Mesothelial cell of epicardium (in vitro differentiated cells): Measurements from ENCODE around the gene TIE1. TPM values are rescaled to one million over a fixed set of nuclear protein-coding genes. Genes with fewer than 3 reads are reported as not detected.

Experiments used
- DNase-seq, 2 experiments: peaks; one replicate each; pipeline ENCODE4 v3.0.0; 2021; ENCODE audit warnings: low spot score in 2 of 2; ENCODE audit not compliant: unreplicated experiment in 2 of 2
- H3K27ac Mint-ChIP-seq: 2 replicates; pipeline ENCODE4 v1.8.0; 2021; ENCODE audit warnings: mixed read lengths
- H3K27me3 Mint-ChIP-seq: 2 replicates; pipeline ENCODE4 v1.8.0; 2021; ENCODE audit warnings: low read depth, mixed read lengths
- H3K36me3 Mint-ChIP-seq: 2 replicates; pipeline ENCODE4 v1.8.0; 2021; ENCODE audit warnings: mixed read lengths
- H3K4me1 Mint-ChIP-seq: 2 replicates; pipeline ENCODE4 v1.8.0; 2021; ENCODE audit warnings: mixed read lengths
- H3K4me3 Mint-ChIP-seq: 2 replicates; pipeline ENCODE4 v1.8.0; 2021; ENCODE audit warnings: mild to moderate bottlenecking, moderate library complexity, mixed read lengths
- H3K9me3 Mint-ChIP-seq: 2 replicates; pipeline ENCODE4 v1.8.0; 2021; ENCODE audit warnings: mixed read lengths
- total RNA-seq: library from RNA; stranded (reverse); gene quantifications from 3 replicates; pipeline ENCODE4 v1.2.1, GENCODE V29; 2021
- TF ChIP-seq, protein P1 (sequence below): fragments of 200-600 bp; sonication (generic); IDR thresholded peaks from one replicate; pipeline ENCODE4 v1.5.0; 2021; ENCODE audit warnings: antibody characterized with exemption; ENCODE audit not compliant: unreplicated experiment

TIE1 gene
- total RNA-seq, 1 donor from 2014 or later, result 1.3 TPM

DNA sequence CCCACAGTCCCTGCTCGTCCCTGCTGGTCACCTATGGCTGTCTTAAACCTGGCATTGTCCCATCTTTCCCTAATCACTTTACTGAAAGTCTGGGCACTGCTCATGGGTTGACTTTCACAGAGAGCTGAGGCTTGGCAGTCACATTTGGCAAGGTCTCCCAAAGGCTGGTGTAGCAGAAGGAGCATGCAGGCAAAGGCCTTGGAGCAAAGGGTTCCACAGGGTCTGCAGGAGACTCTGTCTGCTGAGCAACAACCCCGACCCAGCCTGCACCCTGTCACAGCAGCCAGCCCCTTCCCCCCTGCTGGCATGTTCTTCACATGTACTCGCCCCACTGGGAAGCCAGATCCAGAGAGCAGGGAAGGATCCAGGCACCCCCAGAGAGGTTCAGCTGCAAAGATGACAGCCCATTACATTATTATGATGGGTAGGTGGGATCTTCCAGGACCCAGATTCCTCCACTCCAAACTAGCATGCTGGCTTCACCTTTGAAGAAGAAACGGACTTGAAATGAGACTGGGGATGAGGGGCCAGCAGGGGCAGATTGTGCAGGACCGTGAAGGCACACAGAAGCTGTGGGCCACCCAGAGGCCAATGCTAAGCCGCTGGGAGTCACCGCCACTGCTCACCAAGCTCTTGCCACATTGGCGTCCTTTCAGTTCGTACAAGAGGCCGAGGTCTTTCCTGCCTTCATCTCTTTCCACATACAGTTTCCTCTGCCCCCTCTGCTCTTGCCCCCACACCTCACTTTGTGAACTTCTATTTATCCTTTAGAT is 45.2 kb upstream of the TIE1 start:
- peaks cover 7% of the 10 kb centered on the region for H3K36me3 Mint-ChIP-seq
- peaks cover 37% of the 10 kb centered on the region for H3K9me3 Mint-ChIP-seq
- no peak overlapping the region for H3K27ac Mint-ChIP-seq
- no peaks in the 10 kb centered on the region for H3K4me1 Mint-ChIP-seq
- H3K4me3 Mint-ChIP-seq, result no peak overlapping the region
- no peak for DNase-seq
- peaks cover 10% of the 10 kb centered on the region for H3K27me3 Mint-ChIP-seq
- TF ChIP-seq, protein P1, sequence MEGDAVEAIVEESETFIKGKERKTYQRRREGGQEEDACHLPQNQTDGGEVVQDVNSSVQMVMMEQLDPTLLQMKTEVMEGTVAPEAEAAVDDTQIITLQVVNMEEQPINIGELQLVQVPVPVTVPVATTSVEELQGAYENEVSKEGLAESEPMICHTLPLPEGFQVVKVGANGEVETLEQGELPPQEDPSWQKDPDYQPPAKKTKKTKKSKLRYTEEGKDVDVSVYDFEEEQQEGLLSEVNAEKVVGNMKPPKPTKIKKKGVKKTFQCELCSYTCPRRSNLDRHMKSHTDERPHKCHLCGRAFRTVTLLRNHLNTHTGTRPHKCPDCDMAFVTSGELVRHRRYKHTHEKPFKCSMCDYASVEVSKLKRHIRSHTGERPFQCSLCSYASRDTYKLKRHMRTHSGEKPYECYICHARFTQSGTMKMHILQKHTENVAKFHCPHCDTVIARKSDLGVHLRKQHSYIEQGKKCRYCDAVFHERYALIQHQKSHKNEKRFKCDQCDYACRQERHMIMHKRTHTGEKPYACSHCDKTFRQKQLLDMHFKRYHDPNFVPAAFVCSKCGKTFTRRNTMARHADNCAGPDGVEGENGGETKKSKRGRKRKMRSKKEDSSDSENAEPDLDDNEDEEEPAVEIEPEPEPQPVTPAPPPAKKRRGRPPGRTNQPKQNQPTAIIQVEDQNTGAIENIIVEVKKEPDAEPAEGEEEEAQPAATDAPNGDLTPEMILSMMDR, result no peak

DNA sequence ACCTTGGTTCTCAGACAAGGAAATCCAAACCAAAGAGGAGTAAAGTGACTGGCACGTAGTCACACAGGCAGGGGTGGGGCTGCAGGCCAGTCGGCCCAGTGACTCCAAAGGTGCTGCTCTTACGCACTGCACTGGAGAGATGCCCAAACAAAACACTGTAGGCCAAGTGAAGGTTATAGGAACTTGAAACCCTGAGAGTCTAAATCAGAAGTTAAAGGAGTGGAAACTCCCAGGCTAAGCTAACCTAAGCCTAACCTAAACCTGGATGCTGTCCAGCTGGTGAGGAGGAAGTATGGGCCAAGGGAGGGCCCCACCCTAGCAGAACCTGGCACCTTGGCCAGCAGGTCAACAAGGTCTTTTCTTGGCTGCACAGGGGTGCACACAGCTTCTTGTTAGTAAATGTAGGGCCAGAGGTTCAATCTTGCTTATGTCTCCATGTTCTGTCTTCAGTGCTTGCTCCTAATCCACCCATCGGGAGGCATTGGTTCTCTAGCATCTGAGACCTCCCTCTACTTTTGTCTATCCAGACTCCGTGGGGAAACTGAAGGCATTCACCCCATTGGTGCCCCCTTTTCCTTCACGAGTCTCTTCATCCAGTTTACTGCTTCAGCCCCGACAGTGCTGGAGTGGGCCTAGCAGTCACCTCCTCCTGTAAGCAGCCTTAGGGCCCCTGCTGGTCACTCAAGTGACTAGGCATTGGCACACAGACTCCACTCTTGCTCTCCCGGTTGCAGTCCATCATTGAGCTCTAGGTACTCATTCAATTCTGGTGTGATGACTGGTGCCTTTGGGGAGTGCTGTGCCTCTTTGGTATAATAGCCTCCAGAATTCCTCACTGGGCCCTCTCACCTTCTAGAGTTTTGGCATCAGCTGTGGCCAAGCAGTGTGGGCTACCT is 43.9 kb upstream of the TIE1 start:
- peaks cover 14% of the 10 kb centered on the region for H3K36me3 Mint-ChIP-seq
- H3K4me1 Mint-ChIP-seq, result no peaks in the 10 kb centered on the region
- H3K27me3 Mint-ChIP-seq, result peaks cover 10% of the 10 kb centered on the region
- no peak overlapping the region for H3K4me3 Mint-ChIP-seq
- no peak overlapping the region for H3K27ac Mint-ChIP-seq
- peaks cover 37% of the 10 kb centered on the region for H3K9me3 Mint-ChIP-seq
- TF ChIP-seq, protein P1, result no peak
- no peak for DNase-seq

DNA sequence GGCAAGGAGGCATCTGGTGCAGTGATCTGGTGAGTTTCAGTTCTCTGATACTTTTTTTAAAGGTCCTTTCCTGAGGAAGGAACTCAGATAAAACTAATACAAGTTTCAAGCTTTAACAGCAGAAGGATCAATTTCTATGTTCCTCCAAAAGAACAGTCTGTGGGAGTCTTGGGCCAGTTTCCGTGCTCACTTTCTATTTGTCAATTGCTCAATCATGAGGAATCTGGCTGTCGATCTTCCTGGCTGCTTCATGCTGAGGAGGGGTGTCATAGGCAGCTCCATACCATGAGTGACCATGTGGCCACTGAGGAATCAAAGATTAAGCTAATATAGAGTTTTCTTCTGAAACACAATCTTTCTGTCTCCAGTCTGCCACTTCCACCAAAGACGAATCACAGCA is 42.4 kb upstream of the TIE1 start:
- no peak for DNase-seq
- peaks cover 17% of the 10 kb centered on the region for H3K36me3 Mint-ChIP-seq
- H3K27ac Mint-ChIP-seq, result no peak overlapping the region
- H3K4me3 Mint-ChIP-seq, result no peak overlapping the region
- TF ChIP-seq, protein P1, result no peak
- peaks cover 48% of the 10 kb centered on the region for H3K9me3 Mint-ChIP-seq
- peaks cover 2% of the 10 kb centered on the region for H3K27me3 Mint-ChIP-seq
- no peaks in the 10 kb centered on the region for H3K4me1 Mint-ChIP-seq

DNA sequence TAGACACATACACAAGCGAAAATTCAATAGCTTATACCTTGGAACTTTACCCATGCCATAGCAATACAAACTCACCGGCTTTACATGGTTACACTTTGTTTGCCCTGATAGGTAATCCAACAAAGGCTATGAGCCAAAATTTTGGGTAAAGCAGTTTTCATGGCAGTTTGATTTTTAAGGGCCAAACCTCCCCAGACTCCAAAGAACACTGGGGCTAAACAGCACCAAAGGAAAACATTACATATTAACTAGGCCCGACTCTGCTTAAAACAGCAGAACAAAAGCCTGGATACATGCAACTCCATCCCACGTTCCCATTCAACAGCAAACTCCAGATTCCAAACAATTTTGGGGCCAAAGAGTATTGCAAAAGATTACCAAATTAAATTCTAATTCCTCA is 35.4 kb upstream of the TIE1 start:
- H3K9me3 Mint-ChIP-seq, result peaks cover 36% of the 10 kb centered on the region
- no peak overlapping the region for H3K27ac Mint-ChIP-seq
- TF ChIP-seq, protein P1, result no peak
- H3K4me1 Mint-ChIP-seq, result peaks cover 18% of the 10 kb centered on the region
- no peaks in the 10 kb centered on the region for H3K27me3 Mint-ChIP-seq
- peaks cover 10% of the 10 kb centered on the region for H3K36me3 Mint-ChIP-seq
- DNase-seq, result no peak
- H3K4me3 Mint-ChIP-seq, result no peak overlapping the region

DNA sequence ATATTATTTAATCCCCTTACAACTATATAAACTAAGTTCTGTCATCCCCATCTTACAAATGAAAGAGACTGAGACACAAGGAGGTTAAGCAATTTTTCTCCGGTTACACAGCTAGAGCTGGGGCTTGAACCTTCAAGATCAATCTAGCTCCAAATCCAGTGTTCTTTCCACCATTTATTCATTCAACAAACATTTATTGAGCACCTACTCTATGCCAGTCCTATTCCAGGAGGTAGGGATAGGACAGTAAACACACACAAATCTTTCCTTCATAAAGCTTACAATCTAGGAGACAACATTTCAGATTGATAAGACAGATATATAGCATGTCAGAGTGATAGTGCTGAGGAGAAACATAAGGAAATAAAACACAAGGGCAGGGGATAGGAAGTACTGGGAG is 33.9 kb upstream of the TIE1 start:
- peaks cover 3% of the 10 kb centered on the region for H3K36me3 Mint-ChIP-seq
- peaks cover 23% of the 10 kb centered on the region for H3K9me3 Mint-ChIP-seq
- peaks cover 3% of the 10 kb centered on the region for H3K27me3 Mint-ChIP-seq
- no peak overlapping the region for H3K27ac Mint-ChIP-seq
- TF ChIP-seq, protein P1, result no peak
- peaks cover 32% of the 10 kb centered on the region for H3K4me1 Mint-ChIP-seq
- DNase-seq, result no peak
- no peak overlapping the region for H3K4me3 Mint-ChIP-seq
